ENCODE measurements around the gene PRCD. TPM values are rescaled to one million over a fixed set of nuclear protein-coding genes. Genes with fewer than 3 reads are reported as not detected.

The PRCD gene
- total RNA-seq, 1 donor from 2014 or later: 0.75 TPM

DNA sequence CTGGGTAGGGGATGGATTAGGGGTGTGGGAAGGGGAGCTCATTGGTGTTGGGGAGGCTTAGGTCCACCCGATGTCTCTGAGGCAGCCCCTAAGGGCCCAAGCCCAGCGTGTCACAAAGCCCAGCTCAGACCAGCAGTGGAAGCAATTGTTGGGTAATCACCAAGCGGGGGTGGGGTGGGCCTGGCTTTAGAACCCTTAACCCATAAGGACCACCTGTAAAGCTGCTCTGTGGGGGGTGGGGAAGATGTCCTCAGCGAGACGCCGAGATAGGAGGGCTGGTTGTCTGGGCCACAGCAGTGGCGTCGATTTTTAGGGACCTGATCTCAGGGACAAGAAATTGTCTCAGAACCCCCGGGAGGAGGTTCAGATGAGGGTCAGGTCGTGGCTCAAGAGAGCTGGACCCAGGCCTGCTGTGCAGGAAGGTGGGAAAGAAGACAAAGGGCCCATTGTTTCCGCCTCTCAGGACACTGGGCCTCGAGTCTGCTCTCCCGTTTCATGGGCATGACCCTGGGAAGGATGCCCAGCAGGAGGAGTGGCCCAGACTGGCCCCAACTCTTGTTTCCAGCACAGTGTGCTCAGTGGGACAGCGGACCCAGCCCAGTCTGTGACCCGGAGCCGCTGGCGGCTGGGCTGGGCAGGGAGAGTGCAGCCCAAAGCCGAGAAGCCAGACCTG, 29.9 kb downstream of the PRCD start:
- TF ChIP-seq, protein P1, sequence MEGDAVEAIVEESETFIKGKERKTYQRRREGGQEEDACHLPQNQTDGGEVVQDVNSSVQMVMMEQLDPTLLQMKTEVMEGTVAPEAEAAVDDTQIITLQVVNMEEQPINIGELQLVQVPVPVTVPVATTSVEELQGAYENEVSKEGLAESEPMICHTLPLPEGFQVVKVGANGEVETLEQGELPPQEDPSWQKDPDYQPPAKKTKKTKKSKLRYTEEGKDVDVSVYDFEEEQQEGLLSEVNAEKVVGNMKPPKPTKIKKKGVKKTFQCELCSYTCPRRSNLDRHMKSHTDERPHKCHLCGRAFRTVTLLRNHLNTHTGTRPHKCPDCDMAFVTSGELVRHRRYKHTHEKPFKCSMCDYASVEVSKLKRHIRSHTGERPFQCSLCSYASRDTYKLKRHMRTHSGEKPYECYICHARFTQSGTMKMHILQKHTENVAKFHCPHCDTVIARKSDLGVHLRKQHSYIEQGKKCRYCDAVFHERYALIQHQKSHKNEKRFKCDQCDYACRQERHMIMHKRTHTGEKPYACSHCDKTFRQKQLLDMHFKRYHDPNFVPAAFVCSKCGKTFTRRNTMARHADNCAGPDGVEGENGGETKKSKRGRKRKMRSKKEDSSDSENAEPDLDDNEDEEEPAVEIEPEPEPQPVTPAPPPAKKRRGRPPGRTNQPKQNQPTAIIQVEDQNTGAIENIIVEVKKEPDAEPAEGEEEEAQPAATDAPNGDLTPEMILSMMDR (conservative IDR thresholded peaks at IDR 0.05): no peak
- peaks cover 34% of the 10 kb centered on the region for H3K4me1 Mint-ChIP-seq
- peaks cover 14% of the 10 kb centered on the region for H3K36me3 Mint-ChIP-seq (ENCODE audit: low read depth)
- no peaks in the 10 kb centered on the region for H3K9me3 Mint-ChIP-seq
- no peak for DNase-seq (ENCODE audit: low read depth, low spot score)
- H3K27me3 Mint-ChIP-seq (ENCODE audit: low read depth): peaks cover 2% of the 10 kb centered on the region
- peak overlapping the region; percentile 79 for H3K4me3 Mint-ChIP-seq
- peak overlapping the region; percentile 50 for H3K27ac Mint-ChIP-seq (ENCODE audit: unreplicated experiment)

DNA sequence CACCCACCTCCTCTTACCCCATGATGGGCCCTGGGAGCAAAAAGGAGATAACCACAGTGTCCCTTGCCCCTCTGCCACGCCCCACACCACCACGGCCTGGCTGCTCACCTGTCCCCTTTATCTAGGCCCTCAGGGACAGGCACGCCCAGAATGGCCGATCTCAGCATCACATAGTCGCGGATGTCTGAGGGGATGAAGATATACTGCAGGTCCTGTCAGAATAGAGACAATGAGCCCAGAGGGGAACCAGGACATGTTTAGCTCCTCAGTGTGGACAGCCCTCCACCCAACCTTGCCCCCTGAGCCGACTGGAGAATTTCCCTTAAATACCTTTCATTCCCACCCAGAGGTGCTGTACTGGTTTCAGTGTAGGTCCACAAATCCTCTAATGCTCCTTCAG, 30.6 kb downstream of the PRCD start:
- DNase-seq (ENCODE audit: low read depth, low spot score): no peak
- TF ChIP-seq, protein P1 (conservative IDR thresholded peaks at IDR 0.05): no peak
- Mint-ChIP-seq H3K4me3 (no peak overlapping the region), H3K4me1 (peaks cover 38% of the 10 kb centered on the region), H3K36me3 (ENCODE audit: low read depth) (peaks cover 11% of the 10 kb centered on the region), H3K9me3 (no peaks in the 10 kb centered on the region), H3K27ac (ENCODE audit: unreplicated experiment) (peak overlapping the region; percentile 50), H3K27me3 (ENCODE audit: low read depth) (peaks cover 2% of the 10 kb centered on the region)

DNA sequence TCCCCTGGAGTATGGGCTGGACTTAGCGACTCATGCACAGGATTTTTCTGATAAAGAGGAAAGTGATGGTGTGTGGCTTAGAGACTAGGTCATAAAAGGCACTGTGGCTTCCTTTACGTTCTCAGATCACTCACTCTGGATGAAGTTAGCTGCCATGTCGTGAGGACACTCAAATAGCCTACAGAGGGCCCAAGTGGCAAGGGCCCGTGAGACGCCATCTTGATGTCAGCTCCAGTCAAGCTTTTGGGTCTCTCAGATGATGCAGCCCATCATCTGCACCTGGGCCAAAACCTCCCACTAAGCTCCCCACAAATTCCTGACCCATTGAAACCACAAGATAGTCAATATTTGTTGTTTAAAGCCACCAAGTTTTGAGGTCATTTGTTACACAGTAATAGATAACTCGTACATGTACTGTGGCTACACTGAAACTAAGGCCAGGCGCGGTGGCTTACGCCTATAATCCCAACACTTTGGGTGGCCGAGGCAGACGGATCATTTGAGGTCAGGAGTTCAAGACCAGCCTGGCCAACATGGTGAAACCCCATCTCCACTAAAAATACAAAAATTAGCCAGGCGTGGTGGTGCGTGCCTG, 31.1 kb downstream of the PRCD start:
- peak overlapping the region; percentile 41 for H3K4me3 Mint-ChIP-seq
- no peaks in the 10 kb centered on the region for H3K9me3 Mint-ChIP-seq
- H3K27me3 Mint-ChIP-seq (ENCODE audit: low read depth): peaks cover 2% of the 10 kb centered on the region
- no peak overlapping the region for H3K27ac Mint-ChIP-seq (ENCODE audit: unreplicated experiment)
- H3K36me3 Mint-ChIP-seq (ENCODE audit: low read depth): peaks cover 8% of the 10 kb centered on the region
- TF ChIP-seq, protein P1 (conservative IDR thresholded peaks at IDR 0.05): no peak
- DNase-seq (ENCODE audit: low read depth, low spot score): no peak
- peaks cover 42% of the 10 kb centered on the region for H3K4me1 Mint-ChIP-seq

DNA sequence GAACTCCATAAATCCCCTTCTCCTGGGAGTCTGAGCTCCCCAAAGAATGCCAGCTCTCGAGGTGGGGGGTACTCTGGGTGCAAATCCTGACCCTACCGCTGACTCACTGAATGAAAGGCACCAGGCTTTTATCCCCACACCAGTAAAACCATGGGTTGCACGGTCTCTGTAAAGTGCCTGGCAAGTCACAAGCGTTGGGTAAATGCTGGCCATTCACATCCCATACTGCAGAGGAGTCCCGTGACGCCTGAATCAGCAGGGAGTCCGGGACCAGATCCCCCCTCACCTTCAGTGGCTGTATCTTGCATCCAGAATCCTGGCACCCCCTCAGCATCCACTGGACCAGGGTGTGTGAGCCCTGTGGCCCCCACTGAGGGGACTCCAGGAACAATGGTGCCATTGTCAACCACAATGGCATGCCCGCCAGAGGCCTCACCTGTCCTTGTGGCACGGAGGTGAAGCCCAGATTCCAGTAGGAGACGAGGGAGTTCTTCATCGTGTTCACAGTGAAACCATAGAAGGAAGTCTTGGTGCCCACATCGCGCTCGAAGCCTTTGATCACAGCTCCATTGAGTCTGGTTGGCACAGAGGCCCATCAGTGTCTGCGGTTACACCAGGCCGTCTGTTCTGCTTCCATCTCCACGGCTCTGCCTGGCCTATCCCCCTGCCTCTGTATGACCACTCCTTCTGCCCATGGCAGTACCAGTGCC, 32.5 kb downstream of the PRCD start:
- TF ChIP-seq, protein P1 (conservative IDR thresholded peaks at IDR 0.05): no peak
- Mint-ChIP-seq H3K4me1 (peaks cover 41% of the 10 kb centered on the region), H3K36me3 (ENCODE audit: low read depth) (no peaks in the 10 kb centered on the region), H3K27me3 (ENCODE audit: low read depth) (peaks cover 2% of the 10 kb centered on the region), H3K4me3 (no peak overlapping the region), H3K9me3 (no peaks in the 10 kb centered on the region), H3K27ac (ENCODE audit: unreplicated experiment) (no peak overlapping the region)
- DNase-seq (ENCODE audit: low read depth, low spot score): no peak

DNA sequence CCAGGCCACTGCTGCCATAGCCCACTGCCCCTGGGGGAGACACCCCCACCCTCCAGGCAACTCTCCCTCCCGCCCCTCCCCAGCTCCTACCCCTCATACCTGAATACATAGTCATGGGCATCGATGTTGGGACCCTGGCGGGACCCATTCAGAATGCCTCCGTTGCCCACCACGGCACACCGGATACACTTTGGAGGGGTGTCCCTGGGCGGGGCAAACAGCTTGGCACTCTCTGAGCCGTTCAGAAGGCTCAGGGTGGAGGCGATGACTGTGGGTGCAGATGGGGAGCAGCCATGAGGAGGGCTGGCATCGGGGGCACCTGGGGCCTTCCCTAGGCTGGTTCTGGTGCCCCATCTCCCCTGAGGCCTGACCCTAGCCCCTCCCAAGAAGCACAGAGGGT, 33.3 kb downstream of the PRCD start:
- Mint-ChIP-seq H3K27me3 (ENCODE audit: low read depth) (peaks cover 2% of the 10 kb centered on the region), H3K9me3 (no peaks in the 10 kb centered on the region)
- TF ChIP-seq, protein P1 (conservative IDR thresholded peaks at IDR 0.05): no peak

More for the DNA sequence above, 33.3 kb downstream of the PRCD start:
- no peak overlapping the region for H3K27ac Mint-ChIP-seq (ENCODE audit: unreplicated experiment)
- peaks cover 37% of the 10 kb centered on the region for H3K4me1 Mint-ChIP-seq
- DNase-seq (ENCODE audit: low read depth, low spot score): no peak
- no peak overlapping the region for H3K4me3 Mint-ChIP-seq
- no peaks in the 10 kb centered on the region for H3K36me3 Mint-ChIP-seq (ENCODE audit: low read depth)
